OCI-LY7 (cell line): ENCODE measurements around the gene SLC9A2.

ENCODE experiments used
- EZH2phosphoT487 ChIP-seq: fragments of 200-600 bp; sonication (generic); IDR thresholded peaks from 2 replicates; pipeline ENCODE4 v1.6.1; 2018; ENCODE audit warnings: low read depth, borderline replicate concordance, mild to moderate bottlenecking, mixed run types, antibody characterized with exemption, low read length, moderate library complexity, mixed read lengths
- TF ChIP-seq, protein P1 (sequence below): fragments of 200-600 bp; sonication (generic); conservative IDR thresholded peaks from 2 replicates; pipeline ENCODE4 v1.5.1; 2014; ENCODE audit warnings: mild to moderate bottlenecking, antibody characterized with exemption, low read length, moderate library complexity, mixed read lengths

DNA sequence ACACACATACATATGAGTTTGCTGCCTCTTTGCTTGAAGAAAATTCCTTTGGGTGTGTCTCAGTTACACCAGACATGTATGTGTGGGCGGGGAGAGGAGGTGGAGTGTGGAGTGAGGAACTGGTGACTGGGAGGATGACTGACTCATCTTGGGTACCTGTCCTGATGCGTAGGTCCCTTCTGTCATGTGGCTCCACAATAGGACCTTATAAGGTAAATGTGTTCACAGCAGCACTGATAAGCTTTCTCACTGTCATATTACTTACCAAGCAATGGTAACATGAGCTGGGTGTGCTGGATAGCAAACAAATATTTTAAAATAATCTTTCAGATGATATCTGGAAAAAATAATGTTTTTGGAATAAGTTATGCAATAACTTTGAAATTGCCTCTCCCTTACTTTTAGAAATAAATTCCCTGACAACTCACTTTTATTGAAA is 45.1 kb downstream of the SLC9A2 start:
- TF ChIP-seq, protein P1, sequence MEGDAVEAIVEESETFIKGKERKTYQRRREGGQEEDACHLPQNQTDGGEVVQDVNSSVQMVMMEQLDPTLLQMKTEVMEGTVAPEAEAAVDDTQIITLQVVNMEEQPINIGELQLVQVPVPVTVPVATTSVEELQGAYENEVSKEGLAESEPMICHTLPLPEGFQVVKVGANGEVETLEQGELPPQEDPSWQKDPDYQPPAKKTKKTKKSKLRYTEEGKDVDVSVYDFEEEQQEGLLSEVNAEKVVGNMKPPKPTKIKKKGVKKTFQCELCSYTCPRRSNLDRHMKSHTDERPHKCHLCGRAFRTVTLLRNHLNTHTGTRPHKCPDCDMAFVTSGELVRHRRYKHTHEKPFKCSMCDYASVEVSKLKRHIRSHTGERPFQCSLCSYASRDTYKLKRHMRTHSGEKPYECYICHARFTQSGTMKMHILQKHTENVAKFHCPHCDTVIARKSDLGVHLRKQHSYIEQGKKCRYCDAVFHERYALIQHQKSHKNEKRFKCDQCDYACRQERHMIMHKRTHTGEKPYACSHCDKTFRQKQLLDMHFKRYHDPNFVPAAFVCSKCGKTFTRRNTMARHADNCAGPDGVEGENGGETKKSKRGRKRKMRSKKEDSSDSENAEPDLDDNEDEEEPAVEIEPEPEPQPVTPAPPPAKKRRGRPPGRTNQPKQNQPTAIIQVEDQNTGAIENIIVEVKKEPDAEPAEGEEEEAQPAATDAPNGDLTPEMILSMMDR: no peak
- no peak for TF ChIP-seq EZH2phosphoT487
